Measurements from ENCODE around the gene LRRC46. TPM values are rescaled to one million over a fixed set of nuclear protein-coding genes. Genes with fewer than 3 reads are reported as not detected.

The LRRC46 gene
- total and polyA plus RNA-seq, 2 of the 4 experiments (the other 2 are of a cell fraction): 0.77 TPM; not detected in 1

DNA sequence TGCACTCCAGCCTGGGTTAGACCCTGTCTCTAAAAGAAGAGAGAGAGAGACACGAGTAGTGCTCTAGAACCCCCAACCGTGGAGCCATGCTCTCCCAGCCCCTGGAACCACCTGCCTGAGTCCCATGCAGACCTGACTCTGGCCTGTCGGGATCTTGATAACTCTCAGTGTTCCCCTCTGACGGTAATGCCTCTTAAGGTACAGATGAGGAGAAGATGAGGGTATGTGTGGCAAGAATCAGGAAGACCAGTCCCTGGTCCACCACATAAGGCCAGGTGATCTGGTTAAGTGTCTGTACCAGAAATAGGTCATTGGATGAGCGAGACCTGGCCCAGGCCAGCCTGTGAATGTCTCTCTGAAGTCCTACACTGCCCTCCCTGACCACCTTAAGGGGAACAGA, 28.3 kb upstream of the LRRC46 start:
- Histone ChIP-seq H3K36me3 (ENCODE audit: control insufficient read depth, insufficient read depth, low read length) (peaks cover 17% of the 10 kb centered on the region), H2BK5ac (ENCODE audit: low read depth, low read length, poor library complexity, severe bottlenecking) (no peak overlapping the region), H3K18ac (ENCODE audit: low read depth, low read length) (no peak overlapping the region), H3K79me1 (ENCODE audit: low read depth in 1 of 2, low read length in 2 of 2) (no peaks in the 10 kb centered on the region), H2AFZ (replicated peaks; ENCODE audit: low read length, poor library complexity) (no peak overlapping the region), H3K23ac (ENCODE audit: low read depth, low read length) (no peak overlapping the region), H3K9me3 (ENCODE audit: control insufficient read depth, insufficient read depth, low read length) (no peaks in the 10 kb centered on the region), H4K20me1 (ENCODE audit: insufficient read depth, low read length) (no peaks in the 10 kb centered on the region; the same call in none of the 2 replicates), H2BK15ac (ENCODE audit: low read depth, low read length) (no peak overlapping the region), H4K91ac (ENCODE audit: insufficient read depth, low read depth, low read length) (no peak overlapping the region), H3K4ac (ENCODE audit: low read depth, low read length) (no peak overlapping the region), H3K56ac (ENCODE audit: extremely low read depth, insufficient read depth, low read length) (no peak overlapping the region), H2AK5ac (ENCODE audit: low read depth, low read length) (no peak overlapping the region), H2BK20ac (ENCODE audit: low read depth, low read length) (no peak overlapping the region), H3K27ac (ENCODE audit: insufficient read depth, low read length) (no peak overlapping the region), H3K4me3 (ENCODE audit: insufficient read depth, low read depth, low read length) (no peak overlapping the region), H3K27me3 (ENCODE audit: control insufficient read depth, insufficient read depth, low read length) (peaks cover 34% of the 10 kb centered on the region), H2AK9ac (replicated peaks; ENCODE audit: low read depth, low read length, poor library complexity) (no peak overlapping the region), H3K4me1 (ENCODE audit: control insufficient read depth, insufficient read depth, low read length) (no peaks in the 10 kb centered on the region), H3K9me1 (ENCODE audit: insufficient read depth, low read length) (no peaks in the 10 kb centered on the region), H4K8ac (ENCODE audit: low read depth in 2 of 2, low read length in 2 of 2) (no peak overlapping the region), H4K5ac (ENCODE audit: low read depth, low read length) (no peak overlapping the region), H2BK120ac (ENCODE audit: low read depth, low read length) (no peak overlapping the region), H3K9ac (ENCODE audit: low read depth, low read length) (no peak overlapping the region), H3K4me2 (ENCODE audit: low read depth, low read length) (no peak overlapping the region), H3K14ac (replicated peaks; ENCODE audit: low read depth, low read length) (no peak overlapping the region)
- POLR2A ChIA-PET (ENCODE audit: unreplicated experiment): no interaction called here
- no TSS peak for BruUV-seq (replicated peaks)
- dilution Hi-C loops (cut with HindIII; ENCODE audit: low sequenced_read_pairs, unreplicated experiment) (no loop called here), intact Hi-C loops (cut with micrococcal nuclease) (no loop called here), in situ Hi-C loops (cut with MboI; ENCODE audit: low sequenced_read_pairs) (no loop called here)
- no CpG with 5 or more reads among the region's 5 CpGs for WGBS, 2 experiments (ENCODE audit: extremely low coverage in 2 of 2, insufficient read length in 1 of 2)
- TF ChIP-seq, protein P1, sequence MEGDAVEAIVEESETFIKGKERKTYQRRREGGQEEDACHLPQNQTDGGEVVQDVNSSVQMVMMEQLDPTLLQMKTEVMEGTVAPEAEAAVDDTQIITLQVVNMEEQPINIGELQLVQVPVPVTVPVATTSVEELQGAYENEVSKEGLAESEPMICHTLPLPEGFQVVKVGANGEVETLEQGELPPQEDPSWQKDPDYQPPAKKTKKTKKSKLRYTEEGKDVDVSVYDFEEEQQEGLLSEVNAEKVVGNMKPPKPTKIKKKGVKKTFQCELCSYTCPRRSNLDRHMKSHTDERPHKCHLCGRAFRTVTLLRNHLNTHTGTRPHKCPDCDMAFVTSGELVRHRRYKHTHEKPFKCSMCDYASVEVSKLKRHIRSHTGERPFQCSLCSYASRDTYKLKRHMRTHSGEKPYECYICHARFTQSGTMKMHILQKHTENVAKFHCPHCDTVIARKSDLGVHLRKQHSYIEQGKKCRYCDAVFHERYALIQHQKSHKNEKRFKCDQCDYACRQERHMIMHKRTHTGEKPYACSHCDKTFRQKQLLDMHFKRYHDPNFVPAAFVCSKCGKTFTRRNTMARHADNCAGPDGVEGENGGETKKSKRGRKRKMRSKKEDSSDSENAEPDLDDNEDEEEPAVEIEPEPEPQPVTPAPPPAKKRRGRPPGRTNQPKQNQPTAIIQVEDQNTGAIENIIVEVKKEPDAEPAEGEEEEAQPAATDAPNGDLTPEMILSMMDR (conservative IDR thresholded peaks at IDR 0.05; ENCODE audit: low read depth, low read length): no peak
- no peak for TF ChIP-seq MAFK (IDR thresholded peaks at IDR 0.05; ENCODE audit: low read depth, low read length)
- no peak for TF ChIP-seq NFE2L2 (IDR thresholded peaks at IDR 0.05; ENCODE audit: low read depth, low read length)
- TF ChIP-seq MXI1 (IDR thresholded peaks at IDR 0.05; ENCODE audit: borderline replicate concordance, low read depth, low read length): no peak
- TF ChIP-seq CHD1 (IDR thresholded peaks at IDR 0.05; ENCODE audit: low read depth, low read length): no peak
- no peak for TF ChIP-seq ELK1 (IDR thresholded peaks at IDR 0.05; ENCODE audit: borderline replicate concordance, low read depth, low read length)
- TF ChIP-seq, protein P2, sequence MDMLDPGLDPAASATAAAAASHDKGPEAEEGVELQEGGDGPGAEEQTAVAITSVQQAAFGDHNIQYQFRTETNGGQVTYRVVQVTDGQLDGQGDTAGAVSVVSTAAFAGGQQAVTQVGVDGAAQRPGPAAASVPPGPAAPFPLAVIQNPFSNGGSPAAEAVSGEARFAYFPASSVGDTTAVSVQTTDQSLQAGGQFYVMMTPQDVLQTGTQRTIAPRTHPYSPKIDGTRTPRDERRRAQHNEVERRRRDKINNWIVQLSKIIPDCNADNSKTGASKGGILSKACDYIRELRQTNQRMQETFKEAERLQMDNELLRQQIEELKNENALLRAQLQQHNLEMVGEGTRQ (IDR thresholded peaks at IDR 0.05; ENCODE audit: low read depth, low read length): no peak
- no peak for TF ChIP-seq MAZ (IDR thresholded peaks at IDR 0.05; ENCODE audit: borderline replicate concordance, low read depth, low read length)
- no peak for TF ChIP-seq BHLHE40 (IDR thresholded peaks at IDR 0.05; ENCODE audit: low read depth, low read length)
- TF ChIP-seq RFX5 (IDR thresholded peaks at IDR 0.05; ENCODE audit: low read depth, low read length): no peak
- TF ChIP-seq SMC3 (IDR thresholded peaks at IDR 0.05; ENCODE audit: low read depth, low read length): no peak
- TF ChIP-seq POLR2A (IDR thresholded peaks at IDR 0.05; ENCODE audit: low read depth, low read length): no peak
- TF ChIP-seq RCOR1 (IDR thresholded peaks at IDR 0.05; ENCODE audit: insufficient replicate concordance, low read length): no peak
- TF ChIP-seq FOS (IDR thresholded peaks at IDR 0.05; ENCODE audit: low read depth, low read length): no peak
- TF ChIP-seq RAD21 (IDR thresholded peaks at IDR 0.05; ENCODE audit: low read length): no peak
- TF ChIP-seq CEBPB (IDR thresholded peaks at IDR 0.05; ENCODE audit: low read depth, low read length): no peak
- CTCF ChIA-PET: no interaction called here
- ATAC-seq (ENCODE audit: low read depth) (no peak), DNase-seq (no peak)

All from IMR-90 (cell line).